GM23338 (cell line): ENCODE data around the gene CPEB2.

Experiments used
- CREB1 ChIP-seq: fragments of 250-450 bp; sonication (Bioruptor Pico); IDR thresholded peaks from 2 replicates; pipeline ENCODE4 v1.5.0; 2020; ENCODE audit warnings: low read depth, mild to moderate bottlenecking, moderate library complexity
- EZH2 ChIP-seq: fragments of 200-600 bp; sonication (generic); IDR thresholded peaks from one replicate; pipeline ENCODE4 v1.8.0; 2017; ENCODE audit warnings: antibody characterized with exemption, mild to moderate bottlenecking, low read depth; ENCODE audit not compliant: unreplicated experiment
- JUNB ChIP-seq: IDR thresholded peaks from one replicate; pipeline ENCODE4 v1.6.1; 2016; ENCODE audit warnings: antibody characterized with exemption; ENCODE audit not compliant: unreplicated experiment
- NANOG ChIP-seq: IDR thresholded peaks from 2 replicates; pipeline ENCODE4 v1.6.1; 2016; ENCODE audit warnings: antibody characterized with exemption, borderline replicate concordance
- POLR2AphosphoS5 ChIP-seq: IDR thresholded peaks from 2 replicates; pipeline ENCODE4 v1.6.1; 2016; ENCODE audit warnings: antibody characterized with exemption, low read depth
- TF ChIP-seq, protein P1 (sequence below), 2 experiments: fragments of 200-600 bp in 1 of 2; sonication (generic) in 1 of 2; conservative IDR thresholded peaks; 2 replicates each; pipeline versions ENCODE4 v1.5.1 to v1.6.1; 2016 to 2017; ENCODE audit warnings: antibody characterized with exemption in 2 of 2, low read depth in 2 of 2, mild to moderate bottlenecking in 2 of 2, moderate library complexity in 1 of 2
- TF ChIP-seq, protein P2 (sequence below): IDR thresholded peaks from one replicate; pipeline ENCODE4 v1.6.1; 2018; ENCODE audit warnings: antibody characterized with exemption; ENCODE audit not compliant: unreplicated experiment

DNA sequence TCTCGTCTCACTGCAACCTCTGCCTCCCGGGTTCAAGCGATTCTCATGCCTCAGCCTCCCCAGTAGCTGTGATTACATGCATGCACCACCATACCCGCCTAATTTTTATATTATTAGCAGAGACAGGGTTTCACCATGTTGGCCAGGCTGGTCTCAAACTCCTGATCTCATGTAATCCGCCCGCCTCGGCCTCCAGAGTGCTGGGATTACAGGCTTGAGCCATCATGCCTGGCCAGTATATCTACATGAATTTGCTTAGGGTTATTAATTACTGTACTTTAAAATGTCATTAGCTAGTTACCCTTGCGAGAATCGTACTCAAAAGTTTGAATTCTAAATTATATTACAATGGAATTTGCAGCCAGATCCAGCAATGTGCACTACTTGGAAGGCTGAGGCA, 8.9 kb downstream of the CPEB2 start:
- TF ChIP-seq, protein P1, sequence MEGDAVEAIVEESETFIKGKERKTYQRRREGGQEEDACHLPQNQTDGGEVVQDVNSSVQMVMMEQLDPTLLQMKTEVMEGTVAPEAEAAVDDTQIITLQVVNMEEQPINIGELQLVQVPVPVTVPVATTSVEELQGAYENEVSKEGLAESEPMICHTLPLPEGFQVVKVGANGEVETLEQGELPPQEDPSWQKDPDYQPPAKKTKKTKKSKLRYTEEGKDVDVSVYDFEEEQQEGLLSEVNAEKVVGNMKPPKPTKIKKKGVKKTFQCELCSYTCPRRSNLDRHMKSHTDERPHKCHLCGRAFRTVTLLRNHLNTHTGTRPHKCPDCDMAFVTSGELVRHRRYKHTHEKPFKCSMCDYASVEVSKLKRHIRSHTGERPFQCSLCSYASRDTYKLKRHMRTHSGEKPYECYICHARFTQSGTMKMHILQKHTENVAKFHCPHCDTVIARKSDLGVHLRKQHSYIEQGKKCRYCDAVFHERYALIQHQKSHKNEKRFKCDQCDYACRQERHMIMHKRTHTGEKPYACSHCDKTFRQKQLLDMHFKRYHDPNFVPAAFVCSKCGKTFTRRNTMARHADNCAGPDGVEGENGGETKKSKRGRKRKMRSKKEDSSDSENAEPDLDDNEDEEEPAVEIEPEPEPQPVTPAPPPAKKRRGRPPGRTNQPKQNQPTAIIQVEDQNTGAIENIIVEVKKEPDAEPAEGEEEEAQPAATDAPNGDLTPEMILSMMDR (conservative IDR thresholded peaks at IDR 0.05; ENCODE audit: low read depth in 2 of 2): no peak
- TF ChIP-seq EZH2: no peak
- TF ChIP-seq, protein P2, sequence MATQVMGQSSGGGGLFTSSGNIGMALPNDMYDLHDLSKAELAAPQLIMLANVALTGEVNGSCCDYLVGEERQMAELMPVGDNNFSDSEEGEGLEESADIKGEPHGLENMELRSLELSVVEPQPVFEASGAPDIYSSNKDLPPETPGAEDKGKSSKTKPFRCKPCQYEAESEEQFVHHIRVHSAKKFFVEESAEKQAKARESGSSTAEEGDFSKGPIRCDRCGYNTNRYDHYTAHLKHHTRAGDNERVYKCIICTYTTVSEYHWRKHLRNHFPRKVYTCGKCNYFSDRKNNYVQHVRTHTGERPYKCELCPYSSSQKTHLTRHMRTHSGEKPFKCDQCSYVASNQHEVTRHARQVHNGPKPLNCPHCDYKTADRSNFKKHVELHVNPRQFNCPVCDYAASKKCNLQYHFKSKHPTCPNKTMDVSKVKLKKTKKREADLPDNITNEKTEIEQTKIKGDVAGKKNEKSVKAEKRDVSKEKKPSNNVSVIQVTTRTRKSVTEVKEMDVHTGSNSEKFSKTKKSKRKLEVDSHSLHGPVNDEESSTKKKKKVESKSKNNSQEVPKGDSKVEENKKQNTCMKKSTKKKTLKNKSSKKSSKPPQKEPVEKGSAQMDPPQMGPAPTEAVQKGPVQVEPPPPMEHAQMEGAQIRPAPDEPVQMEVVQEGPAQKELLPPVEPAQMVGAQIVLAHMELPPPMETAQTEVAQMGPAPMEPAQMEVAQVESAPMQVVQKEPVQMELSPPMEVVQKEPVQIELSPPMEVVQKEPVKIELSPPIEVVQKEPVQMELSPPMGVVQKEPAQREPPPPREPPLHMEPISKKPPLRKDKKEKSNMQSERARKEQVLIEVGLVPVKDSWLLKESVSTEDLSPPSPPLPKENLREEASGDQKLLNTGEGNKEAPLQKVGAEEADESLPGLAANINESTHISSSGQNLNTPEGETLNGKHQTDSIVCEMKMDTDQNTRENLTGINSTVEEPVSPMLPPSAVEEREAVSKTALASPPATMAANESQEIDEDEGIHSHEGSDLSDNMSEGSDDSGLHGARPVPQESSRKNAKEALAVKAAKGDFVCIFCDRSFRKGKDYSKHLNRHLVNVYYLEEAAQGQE: no peak
- no peak for TF ChIP-seq NANOG
- no peak for TF ChIP-seq POLR2AphosphoS5
- TF ChIP-seq JUNB: no peak
- no peak for TF ChIP-seq CREB1 (CRISPR knock-in tag)
